IMR-90 (cell line): Measurements from ENCODE around the gene FBXO15. TPM values are rescaled to one million over a fixed set of nuclear protein-coding genes. Genes with fewer than 3 reads are reported as not detected.

ENCODE experiments used
- polyA plus RNA-seq, 3 experiments: library from polyadenylated mRNA; depleted of rRNA; stranded (reverse); fragments of >200 nt; gene quantifications; 2 replicates each; pipeline ENCODE4 v1.2.3, GENCODE V29; 2012; ENCODE audit warnings: low replicate concordance in 1 of 3
- total RNA-seq: library from RNA; depleted of rRNA; stranded (reverse); fragments of >200 nt; gene quantifications from 2 replicates; pipeline ENCODE4 v1.2.3, GENCODE V29; 2012; rRNA removed

FBXO15 gene
- total and polyA plus RNA-seq, 2 of the 4 experiments (the other 2 are of a cell fraction): 0.90 to 2.0 TPM

Other genes starting within 250 kb of the FBXO15 start
- gene TIMM21, start 689 bp upstream of the FBXO15 start, total RNA-seq: 41.9 and 42.8 TPM in 2 replicates
- gene TIMM21, start 689 bp upstream of the FBXO15 start, polyA plus RNA-seq (2012; rRNA removed): 41.5 and 52.7 TPM in 2 replicates
- gene CYB5A, start 144.1 kb upstream of the FBXO15 start, total RNA-seq: 13.4 and 43.0 TPM in 2 replicates
- 47.9 and 49.5 TPM in 2 replicates for gene CYB5A, start 144.1 kb upstream of the FBXO15 start, polyA plus RNA-seq (2012; rRNA removed)
- not detected in 2 replicates for gene C18orf63, start 168.0 kb upstream of the FBXO15 start, total RNA-seq
- gene C18orf63, start 168.0 kb upstream of the FBXO15 start, polyA plus RNA-seq (2012; rRNA removed): not detected in 2 replicates